HEK293 (cell line): ENCODE measurements around the gene COL18A1.

Experiments used
- CTCF ChIA-PET: fragments of 350-600 bp; formaldehyde crosslinking; extraction: SDS; loops from one replicate; lab custom pipeline; 2021; ENCODE audit warnings: antibody characterized with exemption; lab: Yijun Ruan, JAX
- POLR2A ChIA-PET: fragments of 300-600 bp; formaldehyde crosslinking; extraction: SDS; loops from one replicate; lab custom pipeline; 2020; ENCODE audit warnings: antibody characterized with exemption, inconsistent platforms; lab: Yijun Ruan, JAX
- H3K27ac ChIP-seq: fragments of 200-500 bp; sonication (Bioruptor generic); 2 replicates; pipeline ENCODE4 v1.5.1; 2014; ENCODE audit warnings: low read depth, low read length, control low read depth, inconsistent platforms; ENCODE audit errors: extremely low read depth
- H3K36me3 ChIP-seq, 2 experiments: fragments of 200-500 bp in 1 of 2; sonication (Bioruptor generic) in 1 of 2; 1 replicate in 1 of 2; 2 replicates in 1 of 2; pipeline ENCODE4 v1.5.1; 2014 to 2017; ENCODE audit warnings: inconsistent platforms in 2 of 2, low read length in 2 of 2; ENCODE audit not compliant: control insufficient read depth in 2 of 2, insufficient read depth in 1 of 2
- H3K4me1 ChIP-seq: fragments of 200-500 bp; sonication (Bioruptor generic); 2 replicates; pipeline ENCODE4 v1.5.1; 2014; ENCODE audit warnings: mild to moderate bottlenecking, low read length, inconsistent platforms; ENCODE audit not compliant: control insufficient read depth, insufficient read depth
- H3K4me3 ChIP-seq: 2 replicates; pipeline ENCODE4 v1.5.1; 2011; ENCODE audit warnings: low read depth, mild to moderate bottlenecking, control low read depth, low read length, moderate library complexity
- H3K9me3 ChIP-seq: fragments of 200-500 bp; sonication (Bioruptor generic); 2 replicates; pipeline ENCODE4 v1.5.1; 2014; ENCODE audit warnings: low read depth, low read length, inconsistent platforms; ENCODE audit not compliant: control insufficient read depth, insufficient read depth
- BCL11A ChIP-seq: fragments of 450-650 bp; formaldehyde crosslinking; IDR thresholded peaks from 2 replicates; pipeline ENCODE4 v1.5.1; 2016; ENCODE audit warnings: low read depth, missing biosample characterization, missing genetic modification characterization
- BCL11B ChIP-seq: fragments of 450-650 bp; formaldehyde crosslinking; IDR thresholded peaks from 2 replicates; pipeline ENCODE4 v1.5.1; 2016; ENCODE audit warnings: low read depth, missing biosample characterization, missing genetic modification characterization
- GLIS1 ChIP-seq: fragments of 450-650 bp; formaldehyde crosslinking; IDR thresholded peaks from 2 replicates; pipeline ENCODE4 v1.5.1; 2016; ENCODE audit warnings: missing biosample characterization, missing genetic modification characterization
- MEIS1 ChIP-seq: sonication (generic); formaldehyde crosslinking; IDR thresholded peaks from 2 replicates; pipeline ENCODE4 v1.8.1; 2022; ENCODE audit warnings: missing genetic modification reagents, mild to moderate bottlenecking, borderline replicate concordance
- OSR2 ChIP-seq: fragments of 450-650 bp; formaldehyde crosslinking; IDR thresholded peaks from 2 replicates; pipeline ENCODE4 v1.5.1; 2016; ENCODE audit warnings: missing biosample characterization, missing genetic modification characterization
- OVOL3 ChIP-seq: fragments of 450-650 bp; formaldehyde crosslinking; IDR thresholded peaks from 2 replicates; pipeline ENCODE4 v1.5.1; 2016; ENCODE audit warnings: missing biosample characterization, missing genetic modification characterization
- PRDM1 ChIP-seq: fragments of 450-650 bp; formaldehyde crosslinking; IDR thresholded peaks from 2 replicates; pipeline ENCODE4; 2016; ENCODE audit warnings: missing biosample characterization, missing genetic modification characterization
- SP7 ChIP-seq: fragments of 450-650 bp; formaldehyde crosslinking; IDR thresholded peaks from 2 replicates; pipeline ENCODE4 v1.5.1; 2016; ENCODE audit warnings: missing biosample characterization, missing genetic modification characterization
- WT1 ChIP-seq: fragments of 450-650 bp; formaldehyde crosslinking; IDR thresholded peaks from 2 replicates; pipeline ENCODE4 v1.5.1; 2016; ENCODE audit warnings: missing biosample characterization, missing genetic modification characterization
- YY1 ChIP-seq: fragments of 450-650 bp; formaldehyde crosslinking; IDR thresholded peaks from 2 replicates; pipeline ENCODE4 v1.5.1; 2018; ENCODE audit warnings: missing biosample characterization, missing genetic modification characterization
- ZBTB7A ChIP-seq: fragments of 450-650 bp; formaldehyde crosslinking; IDR thresholded peaks from 2 replicates; pipeline ENCODE4 v1.5.1; 2016; ENCODE audit warnings: low read depth, missing biosample characterization, missing genetic modification characterization
- ZFHX2 ChIP-seq: fragments of 450-650 bp; formaldehyde crosslinking; conservative IDR thresholded peaks from 2 replicates; pipeline ENCODE4 v1.5.1; 2016; ENCODE audit warnings: missing biosample characterization, missing genetic modification characterization
- ZFP41 ChIP-seq: fragments of 450-650 bp; formaldehyde crosslinking; IDR thresholded peaks from 2 replicates; pipeline ENCODE4 v1.5.1; 2016; ENCODE audit warnings: missing biosample characterization, missing genetic modification characterization, borderline replicate concordance
- ZNF157 ChIP-seq: fragments of 450-650 bp; formaldehyde crosslinking; IDR thresholded peaks from 2 replicates; pipeline ENCODE4 v1.5.1; 2016; ENCODE audit warnings: missing biosample characterization, missing genetic modification characterization
- ZNF24 ChIP-seq: fragments of 450-650 bp; formaldehyde crosslinking; IDR thresholded peaks from 2 replicates; pipeline ENCODE4 v1.5.1; 2016; ENCODE audit warnings: missing biosample characterization, missing genetic modification characterization
- ZNF423 ChIP-seq: fragments of 450-650 bp; formaldehyde crosslinking; IDR thresholded peaks from 2 replicates; pipeline ENCODE4 v1.5.1; 2016; ENCODE audit warnings: missing biosample characterization, missing genetic modification characterization
- ZNF510 ChIP-seq: fragments of 450-650 bp; formaldehyde crosslinking; IDR thresholded peaks from 2 replicates; pipeline ENCODE4 v1.5.1; 2018; ENCODE audit warnings: mild to moderate bottlenecking, missing genetic modification characterization, missing biosample characterization; ENCODE audit not compliant: insufficient replicate concordance
- ZNF530 ChIP-seq: fragments of 450-650 bp; formaldehyde crosslinking; IDR thresholded peaks from 2 replicates; pipeline ENCODE4 v1.5.1; 2016; ENCODE audit warnings: low read depth, missing biosample characterization, missing genetic modification characterization
- ZNF558 ChIP-seq: fragments of 450-650 bp; formaldehyde crosslinking; IDR thresholded peaks from 2 replicates; pipeline ENCODE4 v1.5.1; 2016; ENCODE audit warnings: missing biosample characterization, missing genetic modification characterization
- ZNF664 ChIP-seq: fragments of 450-650 bp; formaldehyde crosslinking; IDR thresholded peaks from 2 replicates; pipeline ENCODE4 v1.5.1; 2016; ENCODE audit warnings: missing biosample characterization, missing genetic modification characterization
- TF ChIP-seq, protein P1 (sequence below): fragments of 450-650 bp; formaldehyde crosslinking; IDR thresholded peaks from 2 replicates; pipeline ENCODE4 v1.5.1; 2016; ENCODE audit warnings: missing biosample characterization, missing genetic modification characterization
- TF ChIP-seq, protein P2 (sequence below): fragments of 450-650 bp; formaldehyde crosslinking; conservative IDR thresholded peaks from 2 replicates; pipeline ENCODE4 v1.5.1; 2016; ENCODE audit warnings: low read depth, missing biosample characterization, missing genetic modification characterization
- TF ChIP-seq, protein P3 (sequence below): fragments of 450-650 bp; formaldehyde crosslinking; IDR thresholded peaks from 2 replicates; pipeline ENCODE4 v1.5.1; 2016; ENCODE audit warnings: missing biosample characterization, missing genetic modification characterization

COL18A1 gene

DNA sequence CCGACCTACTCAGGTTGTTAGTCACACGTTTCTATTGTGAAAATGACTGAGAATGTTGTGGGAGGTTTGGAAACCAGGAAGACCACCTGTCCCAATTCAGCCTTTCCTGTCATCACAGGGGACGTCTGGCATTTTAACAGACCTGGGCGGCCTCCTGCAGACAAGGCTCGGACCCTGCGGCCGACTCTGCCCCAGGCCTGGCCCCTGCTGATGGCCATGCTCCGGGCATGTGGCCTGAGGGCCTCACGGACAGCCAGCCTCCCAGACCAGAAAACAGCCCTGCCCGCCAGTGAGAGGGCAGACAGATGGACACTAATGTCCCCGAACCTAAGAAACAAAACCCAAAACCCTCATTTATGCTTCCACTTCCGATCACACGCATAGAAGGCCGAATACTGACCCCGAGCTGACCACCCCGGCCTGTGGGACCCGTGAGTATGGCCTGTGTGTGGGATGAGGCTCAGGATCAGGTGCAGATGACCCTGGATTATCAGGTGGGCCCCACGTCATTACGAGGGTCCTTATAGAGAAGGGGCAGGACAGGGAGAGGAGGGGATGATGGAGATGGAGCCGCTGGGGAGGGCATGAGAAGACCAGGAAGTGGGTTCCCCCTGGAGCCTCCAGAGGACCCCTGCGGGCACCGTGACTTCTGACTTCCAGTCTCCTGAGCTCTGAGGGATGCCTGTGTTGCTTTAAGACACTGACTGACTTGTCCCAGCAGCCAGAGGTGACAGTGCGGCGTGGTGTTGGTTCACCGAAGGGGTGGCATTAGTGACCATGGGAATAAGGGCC, 9.6 kb downstream of the COL18A1 start:
- POLR2A ChIA-PET = interaction anchor here (0.5 kb wide), 1 partner anchor 1038 kb away, joined by 5 read pairs; no protein-coding TSS in a partner anchor
- no peak overlapping the region for H3K27ac ChIP-seq
- no peak overlapping the region for H3K4me3 ChIP-seq
- TF ChIP-seq ZNF664 (tag by site-specific recombination) (no peak), ZNF510 (tag by site-specific recombination) (no peak)
- TF ChIP-seq, protein P1, sequence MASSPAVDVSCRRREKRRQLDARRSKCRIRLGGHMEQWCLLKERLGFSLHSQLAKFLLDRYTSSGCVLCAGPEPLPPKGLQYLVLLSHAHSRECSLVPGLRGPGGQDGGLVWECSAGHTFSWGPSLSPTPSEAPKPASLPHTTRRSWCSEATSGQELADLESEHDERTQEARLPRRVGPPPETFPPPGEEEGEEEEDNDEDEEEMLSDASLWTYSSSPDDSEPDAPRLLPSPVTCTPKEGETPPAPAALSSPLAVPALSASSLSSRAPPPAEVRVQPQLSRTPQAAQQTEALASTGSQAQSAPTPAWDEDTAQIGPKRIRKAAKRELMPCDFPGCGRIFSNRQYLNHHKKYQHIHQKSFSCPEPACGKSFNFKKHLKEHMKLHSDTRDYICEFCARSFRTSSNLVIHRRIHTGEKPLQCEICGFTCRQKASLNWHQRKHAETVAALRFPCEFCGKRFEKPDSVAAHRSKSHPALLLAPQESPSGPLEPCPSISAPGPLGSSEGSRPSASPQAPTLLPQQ (tag by site-specific recombination) = peak; percentile 39; the same call in 1 of the 2 replicates
- H3K4me1 ChIP-seq = no peaks in the 10 kb centered on the region
- no peaks in the 10 kb centered on the region for H3K9me3 ChIP-seq
- CTCF ChIA-PET = interaction anchor here (1.2 kb wide), 1 partner anchor 105 kb away, joined by 3 read pairs; no protein-coding TSS in a partner anchor
- no peaks in the 10 kb centered on the region for H3K36me3 ChIP-seq

DNA sequence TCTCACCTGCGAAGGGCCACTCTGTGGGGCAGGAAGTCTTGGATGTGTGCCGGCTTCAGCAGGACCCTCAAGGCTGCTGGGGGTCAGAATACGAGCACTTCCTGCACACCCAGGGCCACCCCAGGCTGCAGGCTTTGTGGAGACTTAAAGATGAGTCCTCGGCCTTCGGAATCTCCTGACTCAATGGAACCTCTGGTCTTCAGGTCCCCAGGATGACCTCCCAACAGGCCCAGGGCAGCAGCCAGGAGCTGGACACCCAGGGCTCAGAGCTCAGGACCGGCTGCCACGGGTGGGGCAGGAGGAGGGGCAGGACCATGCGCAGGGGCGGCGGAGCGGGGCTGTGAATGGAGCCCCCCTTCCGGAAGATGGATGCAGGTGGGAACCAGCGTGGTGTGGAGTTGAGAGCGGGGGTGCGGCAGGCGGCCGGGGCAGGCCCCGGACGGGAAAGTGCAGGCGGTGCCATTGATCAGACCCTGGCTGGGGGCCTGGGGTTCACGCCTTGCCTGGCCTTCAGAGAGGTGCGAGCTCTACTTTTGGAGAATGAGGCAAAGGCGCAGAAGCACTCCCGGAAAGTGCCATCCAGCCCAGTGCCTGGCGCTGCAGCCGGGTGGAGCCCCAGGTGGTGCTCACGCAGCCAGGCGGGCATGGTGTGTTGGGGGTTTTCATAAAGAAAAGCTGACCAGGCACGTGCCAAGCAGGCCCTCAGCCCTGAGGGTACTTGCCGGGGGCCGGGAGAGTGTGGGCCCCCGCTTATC, 10.4 kb downstream of the COL18A1 start:
- Histone ChIP-seq H3K36me3 (no peaks in the 10 kb centered on the region), H3K27ac (no peak overlapping the region), H3K4me3 (no peak overlapping the region), H3K4me1 (no peaks in the 10 kb centered on the region), H3K9me3 (no peaks in the 10 kb centered on the region)
- POLR2A ChIA-PET = interaction anchor here (0.5 kb wide), 1 partner anchor 1038 kb away, joined by 5 read pairs; no protein-coding TSS in a partner anchor
- TF ChIP-seq SP7 (tag by site-specific recombination) = no peak
- TF ChIP-seq, protein P2, sequence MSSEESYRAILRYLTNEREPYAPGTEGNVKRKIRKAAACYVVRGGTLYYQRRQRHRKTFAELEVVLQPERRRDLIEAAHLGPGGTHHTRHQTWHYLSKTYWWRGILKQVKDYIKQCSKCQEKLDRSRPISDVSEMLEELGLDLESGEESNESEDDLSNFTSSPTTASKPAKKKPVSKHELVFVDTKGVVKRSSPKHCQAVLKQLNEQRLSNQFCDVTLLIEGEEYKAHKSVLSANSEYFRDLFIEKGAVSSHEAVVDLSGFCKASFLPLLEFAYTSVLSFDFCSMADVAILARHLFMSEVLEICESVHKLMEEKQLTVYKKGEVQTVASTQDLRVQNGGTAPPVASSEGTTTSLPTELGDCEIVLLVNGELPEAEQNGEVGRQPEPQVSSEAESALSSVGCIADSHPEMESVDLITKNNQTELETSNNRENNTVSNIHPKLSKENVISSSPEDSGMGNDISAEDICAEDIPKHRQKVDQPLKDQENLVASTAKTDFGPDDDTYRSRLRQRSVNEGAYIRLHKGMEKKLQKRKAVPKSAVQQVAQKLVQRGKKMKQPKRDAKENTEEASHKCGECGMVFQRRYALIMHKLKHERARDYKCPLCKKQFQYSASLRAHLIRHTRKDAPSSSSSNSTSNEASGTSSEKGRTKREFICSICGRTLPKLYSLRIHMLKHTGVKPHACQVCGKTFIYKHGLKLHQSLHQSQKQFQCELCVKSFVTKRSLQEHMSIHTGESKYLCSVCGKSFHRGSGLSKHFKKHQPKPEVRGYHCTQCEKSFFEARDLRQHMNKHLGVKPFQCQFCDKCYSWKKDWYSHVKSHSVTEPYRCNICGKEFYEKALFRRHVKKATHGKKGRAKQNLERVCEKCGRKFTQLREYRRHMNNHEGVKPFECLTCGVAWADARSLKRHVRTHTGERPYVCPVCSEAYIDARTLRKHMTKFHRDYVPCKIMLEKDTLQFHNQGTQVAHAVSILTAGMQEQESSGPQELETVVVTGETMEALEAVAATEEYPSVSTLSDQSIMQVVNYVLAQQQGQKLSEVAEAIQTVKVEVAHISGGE (tag by site-specific recombination) = no peak
- no peak for TF ChIP-seq ZFP41 (tag by site-specific recombination)
- TF ChIP-seq ZBTB7A (tag by site-specific recombination) = no peak
- no peak for TF ChIP-seq MEIS1
- TF ChIP-seq ZNF423 (tag by site-specific recombination) = no peak
- TF ChIP-seq GLIS1 (tag by site-specific recombination) = no peak
- TF ChIP-seq BCL11A = no peak
- TF ChIP-seq ZNF157 (tag by site-specific recombination) = no peak
- no peak for TF ChIP-seq WT1 (tag by site-specific recombination)
- TF ChIP-seq YY1 = no peak
- no peak for TF ChIP-seq OVOL3 (tag by site-specific recombination)
- no peak for TF ChIP-seq OSR2
- no peak for TF ChIP-seq BCL11B
- no peak for TF ChIP-seq ZNF530 (tag by site-specific recombination)
- no peak for TF ChIP-seq ZFHX2 (tag by site-specific recombination)
- TF ChIP-seq PRDM1 (tag by site-specific recombination) = no peak
- TF ChIP-seq, protein P3, sequence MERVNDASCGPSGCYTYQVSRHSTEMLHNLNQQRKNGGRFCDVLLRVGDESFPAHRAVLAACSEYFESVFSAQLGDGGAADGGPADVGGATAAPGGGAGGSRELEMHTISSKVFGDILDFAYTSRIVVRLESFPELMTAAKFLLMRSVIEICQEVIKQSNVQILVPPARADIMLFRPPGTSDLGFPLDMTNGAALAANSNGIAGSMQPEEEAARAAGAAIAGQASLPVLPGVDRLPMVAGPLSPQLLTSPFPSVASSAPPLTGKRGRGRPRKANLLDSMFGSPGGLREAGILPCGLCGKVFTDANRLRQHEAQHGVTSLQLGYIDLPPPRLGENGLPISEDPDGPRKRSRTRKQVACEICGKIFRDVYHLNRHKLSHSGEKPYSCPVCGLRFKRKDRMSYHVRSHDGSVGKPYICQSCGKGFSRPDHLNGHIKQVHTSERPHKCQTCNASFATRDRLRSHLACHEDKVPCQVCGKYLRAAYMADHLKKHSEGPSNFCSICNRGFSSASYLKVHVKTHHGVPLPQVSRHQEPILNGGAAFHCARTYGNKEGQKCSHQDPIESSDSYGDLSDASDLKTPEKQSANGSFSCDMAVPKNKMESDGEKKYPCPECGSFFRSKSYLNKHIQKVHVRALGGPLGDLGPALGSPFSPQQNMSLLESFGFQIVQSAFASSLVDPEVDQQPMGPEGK (tag by site-specific recombination) = no peak
- TF ChIP-seq ZNF24 (tag by site-specific recombination) = no peak
- no peak for TF ChIP-seq ZNF558 (tag by site-specific recombination)
- CTCF ChIA-PET = interaction anchor here (1.9 kb wide), 1 partner anchor 123 kb away, joined by 4 read pairs; no protein-coding TSS in a partner anchor
